ENCODE results near the gene CLNK.

The CLNK gene

DNA sequence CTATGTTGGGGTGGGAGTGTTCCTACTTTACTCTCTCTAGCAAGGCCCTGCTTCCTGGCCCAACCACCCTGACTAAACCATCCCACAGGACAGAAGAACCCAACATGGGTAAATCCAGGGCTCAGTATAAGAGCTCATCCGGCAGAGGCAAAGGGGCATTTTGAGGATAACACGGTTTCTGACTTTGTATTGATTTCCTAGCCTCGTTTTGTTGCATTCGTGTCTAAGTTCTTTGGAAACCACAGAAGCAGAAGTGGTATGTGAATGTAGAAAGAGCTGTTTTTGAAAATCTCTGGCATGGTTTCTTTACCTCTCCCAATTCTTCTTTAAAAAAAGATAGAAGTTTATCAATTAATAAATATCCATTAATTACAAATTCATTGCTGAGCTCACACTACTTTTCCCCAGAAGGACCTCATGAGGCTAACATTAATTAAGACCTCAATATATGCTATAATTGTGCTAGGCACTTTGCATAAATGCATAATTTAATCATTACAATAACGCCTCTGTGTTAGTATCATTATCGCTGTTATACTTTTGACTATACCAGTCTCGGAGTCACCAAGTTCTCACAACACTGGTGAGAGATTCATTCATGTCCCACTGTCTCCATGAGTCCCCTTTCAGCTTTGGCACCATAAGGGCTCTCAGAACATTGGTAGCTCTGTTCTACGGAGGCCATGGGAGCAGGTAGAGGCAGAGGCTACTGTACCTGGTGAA lies 5.8 kb upstream of the CLNK start:
- H3K4me1 ChIP-seq (ENCODE audit: low read depth, poor library complexity, severe bottlenecking): no peaks in the 10 kb centered on the region
- H2AFZ ChIP-seq (ENCODE audit: low read depth): no peak overlapping the region
- H3K27me3 ChIP-seq (ENCODE audit: insufficient read depth, low read depth): no peaks in the 10 kb centered on the region
- no peak overlapping the region for H3K4me3 ChIP-seq (IDR thresholded peaks at IDR 0.05; ENCODE audit: insufficient read depth, low read depth, low read length)
- H4K20me1 ChIP-seq (ENCODE audit: insufficient read depth): no peaks in the 10 kb centered on the region
- H3K79me2 ChIP-seq (ENCODE audit: insufficient read depth, low read depth): no peaks in the 10 kb centered on the region
- no peaks in the 10 kb centered on the region for H3K36me3 ChIP-seq (ENCODE audit: insufficient read depth)
- H3K4me2 ChIP-seq: no peak overlapping the region
- no peak overlapping the region for H3K27ac ChIP-seq
- no peak overlapping the region for H3K9ac ChIP-seq
- TF ChIP-seq, protein P1, sequence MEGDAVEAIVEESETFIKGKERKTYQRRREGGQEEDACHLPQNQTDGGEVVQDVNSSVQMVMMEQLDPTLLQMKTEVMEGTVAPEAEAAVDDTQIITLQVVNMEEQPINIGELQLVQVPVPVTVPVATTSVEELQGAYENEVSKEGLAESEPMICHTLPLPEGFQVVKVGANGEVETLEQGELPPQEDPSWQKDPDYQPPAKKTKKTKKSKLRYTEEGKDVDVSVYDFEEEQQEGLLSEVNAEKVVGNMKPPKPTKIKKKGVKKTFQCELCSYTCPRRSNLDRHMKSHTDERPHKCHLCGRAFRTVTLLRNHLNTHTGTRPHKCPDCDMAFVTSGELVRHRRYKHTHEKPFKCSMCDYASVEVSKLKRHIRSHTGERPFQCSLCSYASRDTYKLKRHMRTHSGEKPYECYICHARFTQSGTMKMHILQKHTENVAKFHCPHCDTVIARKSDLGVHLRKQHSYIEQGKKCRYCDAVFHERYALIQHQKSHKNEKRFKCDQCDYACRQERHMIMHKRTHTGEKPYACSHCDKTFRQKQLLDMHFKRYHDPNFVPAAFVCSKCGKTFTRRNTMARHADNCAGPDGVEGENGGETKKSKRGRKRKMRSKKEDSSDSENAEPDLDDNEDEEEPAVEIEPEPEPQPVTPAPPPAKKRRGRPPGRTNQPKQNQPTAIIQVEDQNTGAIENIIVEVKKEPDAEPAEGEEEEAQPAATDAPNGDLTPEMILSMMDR (conservative IDR thresholded peaks at IDR 0.05; ENCODE audit: low read depth, low read length): no peak

DNA sequence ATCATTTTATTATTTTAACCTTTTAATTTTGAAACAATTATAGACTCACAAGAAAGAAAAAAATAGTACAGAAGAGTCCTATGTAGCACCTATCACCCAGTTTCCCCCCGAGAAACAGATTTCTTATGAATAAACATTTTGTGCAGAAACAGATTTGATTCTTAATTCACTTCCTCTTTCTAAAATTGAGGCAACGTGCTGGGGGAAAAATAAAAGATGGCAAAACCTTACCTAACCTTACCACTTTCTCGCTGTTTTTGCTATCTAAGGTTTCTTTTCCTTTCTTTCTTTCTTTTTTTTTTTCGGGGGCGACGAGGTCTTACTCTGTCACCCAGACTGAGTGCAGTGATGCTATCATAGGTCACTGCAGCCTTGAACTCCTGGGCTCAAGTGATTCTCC lies 4.3 kb upstream of the CLNK start:
- H3K27ac ChIP-seq: no peak overlapping the region
- no peaks in the 10 kb centered on the region for H3K36me3 ChIP-seq (ENCODE audit: insufficient read depth)
- no peak overlapping the region for H3K4me2 ChIP-seq
- H2AFZ ChIP-seq (ENCODE audit: low read depth): no peak overlapping the region
- no peaks in the 10 kb centered on the region for H3K27me3 ChIP-seq (ENCODE audit: insufficient read depth, low read depth)
- H3K9ac ChIP-seq: no peak overlapping the region
- no peak overlapping the region for H3K4me3 ChIP-seq (IDR thresholded peaks at IDR 0.05; ENCODE audit: insufficient read depth, low read depth, low read length)
- H3K79me2 ChIP-seq (ENCODE audit: insufficient read depth, low read depth): no peaks in the 10 kb centered on the region
- no peaks in the 10 kb centered on the region for H3K4me1 ChIP-seq (ENCODE audit: low read depth, poor library complexity, severe bottlenecking)
- TF ChIP-seq, protein P1 (conservative IDR thresholded peaks at IDR 0.05; ENCODE audit: low read depth, low read length): no peak
- H4K20me1 ChIP-seq (ENCODE audit: insufficient read depth): no peaks in the 10 kb centered on the region

DNA sequence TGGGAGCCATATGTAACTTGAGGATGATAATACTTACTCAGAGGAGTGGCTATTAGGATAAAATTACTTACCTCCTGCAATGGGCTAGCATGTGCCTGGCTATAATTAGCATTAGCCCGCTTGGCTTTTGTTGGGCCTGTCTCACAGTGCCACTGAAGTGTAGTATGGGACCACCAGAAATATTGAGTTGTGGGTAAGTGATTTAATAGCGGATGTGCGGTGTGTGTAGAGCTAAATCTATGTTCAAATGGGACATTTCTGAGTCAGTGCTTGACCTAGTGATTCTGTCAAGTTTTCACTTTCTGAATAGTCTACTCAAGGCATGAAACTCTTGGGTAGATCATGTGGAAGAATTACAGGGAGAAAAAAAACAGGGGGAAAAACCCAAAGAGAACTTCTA lies 3.5 kb upstream of the CLNK start:
- no peaks in the 10 kb centered on the region for H3K27me3 ChIP-seq (ENCODE audit: insufficient read depth, low read depth)
- H4K20me1 ChIP-seq (ENCODE audit: insufficient read depth): no peaks in the 10 kb centered on the region
- no peak overlapping the region for H3K9ac ChIP-seq
- no peak overlapping the region for H3K4me2 ChIP-seq
- no peak overlapping the region for H2AFZ ChIP-seq (ENCODE audit: low read depth)
- no peak overlapping the region for H3K27ac ChIP-seq
- no peaks in the 10 kb centered on the region for H3K4me1 ChIP-seq (ENCODE audit: low read depth, poor library complexity, severe bottlenecking)
- TF ChIP-seq, protein P1 (conservative IDR thresholded peaks at IDR 0.05; ENCODE audit: low read depth, low read length): no peak
- H3K36me3 ChIP-seq (ENCODE audit: insufficient read depth): no peaks in the 10 kb centered on the region
- no peaks in the 10 kb centered on the region for H3K79me2 ChIP-seq (ENCODE audit: insufficient read depth, low read depth)
- no peak overlapping the region for H3K4me3 ChIP-seq (IDR thresholded peaks at IDR 0.05; ENCODE audit: insufficient read depth, low read depth, low read length)

DNA sequence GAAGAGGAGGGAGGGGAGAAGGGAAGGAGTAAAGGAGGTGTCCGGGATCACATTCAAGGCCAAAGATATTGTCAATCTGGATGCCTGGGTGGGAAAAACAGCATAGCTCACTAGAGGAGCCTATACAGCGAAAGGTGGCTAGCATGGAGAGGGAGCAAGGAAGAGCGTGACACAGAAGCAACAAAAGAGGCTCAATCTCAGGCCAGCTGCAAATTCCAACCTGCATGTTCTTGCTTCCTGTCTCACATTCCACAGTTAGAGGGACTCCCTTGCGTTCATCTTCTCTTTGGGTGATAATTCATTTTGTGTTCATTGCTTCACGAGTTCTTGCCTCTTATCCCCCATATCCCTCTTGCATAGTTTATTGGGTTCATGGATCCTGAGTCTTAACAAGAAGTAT lies 3.0 kb upstream of the CLNK start:
- Histone ChIP-seq H3K79me2 (ENCODE audit: insufficient read depth, low read depth) (no peaks in the 10 kb centered on the region), H3K4me1 (ENCODE audit: low read depth, poor library complexity, severe bottlenecking) (no peaks in the 10 kb centered on the region), H3K36me3 (ENCODE audit: insufficient read depth) (no peaks in the 10 kb centered on the region), H4K20me1 (ENCODE audit: insufficient read depth) (no peaks in the 10 kb centered on the region), H2AFZ (ENCODE audit: low read depth) (no peak overlapping the region), H3K4me3 (IDR thresholded peaks at IDR 0.05; ENCODE audit: insufficient read depth, low read depth, low read length) (no peak overlapping the region), H3K4me2 (no peak overlapping the region), H3K9ac (no peak overlapping the region), H3K27me3 (ENCODE audit: insufficient read depth, low read depth) (no peaks in the 10 kb centered on the region), H3K27ac (no peak overlapping the region)
- TF ChIP-seq, protein P1 (conservative IDR thresholded peaks at IDR 0.05; ENCODE audit: low read depth, low read length): no peak
